HepG2 (cell line): ENCODE measurements around the gene DMXL2. TPM values are rescaled to one million over a fixed set of nuclear protein-coding genes. Genes with fewer than 3 reads are reported as not detected.
"Not testable (repeated sequence)": the region's sequence is repeated elsewhere in the genome, so short reads cannot be mapped to it uniquely, and the experiment has no call there.

Source experiments
- ATAC-seq: fragments of 200-7000 bp; cut with Tn5 transposase; 3 replicates; pipeline ENCODE4 v1.9.1; 2020; ENCODE audit warnings: mild to moderate bottlenecking, moderate library complexity
- BruUV-seq: library from RNA; stranded (reverse); fragments of 400-500 nt; replicated peaks from 2 replicates; lab custom pipeline; 2021; lab: Mats Ljungman, UMichigan
- CTCF ChIA-PET: fragments of 300-600 bp; formaldehyde crosslinking; extraction: SDS; loops from one replicate; lab custom pipeline; 2021; ENCODE audit warnings: low total read pairs, inconsistent platforms, low intra/inter-chr PET ratio; lab: Yijun Ruan, JAX
- POLR2A ChIA-PET: fragments of 350-600 bp; sonication (Branson Sonifier 250); formaldehyde crosslinking; loops from one replicate; lab custom pipeline; 2020; ENCODE audit warnings: antibody characterized with exemption, inconsistent platforms; lab: Yijun Ruan, JAX
- DNase-seq: peaks from one replicate; pipeline ENCODE4 v3.0.0-alpha.2; 2015; ENCODE audit warnings: low spot score
- FAIRE-seq: peaks from 3 replicates; lab custom pipeline; 2011; peaks lifted over from hg19 to GRCh38; lab: Jason Lieb, UNC
- H2AFZ ChIP-seq: one replicate; pipeline ENCODE4 v1.6.1; 2011; ENCODE audit warnings: low read length, inconsistent platforms
- H3K27ac ChIP-seq: fragments of 300-600 bp; 3 replicates; pipeline ENCODE4 v1.8.0; 2011; ENCODE audit warnings: mixed run types, mild to moderate bottlenecking, mixed read lengths, low read length, inconsistent platforms; ENCODE audit not compliant: insufficient read depth; ENCODE audit errors: extremely low read length
- H3K27me3 ChIP-seq, 2 experiments: fragments of 200-600 bp in 1 of 2; 2 replicates in 1 of 2; 3 replicates in 1 of 2; pipeline versions ENCODE4 v1.6.0 to v1.8.0; 2011; ENCODE audit warnings: low read length in 2 of 2, mild to moderate bottlenecking in 2 of 2, moderate library complexity in 2 of 2, inconsistent platforms in 1 of 2; ENCODE audit not compliant: insufficient read depth in 2 of 2, control insufficient read depth in 1 of 2
- H3K36me3 ChIP-seq, 2 experiments: fragments of 200-600 bp in 1 of 2; replicated peaks in 1 of 2; 2 replicates in 1 of 2; 3 replicates in 1 of 2; pipeline versions ENCODE4 v1.5.1 to v1.8.0; 2011; ENCODE audit warnings: low read length in 2 of 2, inconsistent platforms in 1 of 2; ENCODE audit not compliant: insufficient read depth in 2 of 2, control insufficient read depth in 1 of 2
- H3K4me1 ChIP-seq: 2 replicates; pipeline ENCODE4 v1.5.1; 2012; ENCODE audit warnings: low read length, inconsistent platforms; ENCODE audit not compliant: insufficient read depth
- H3K4me2 ChIP-seq: 2 replicates; pipeline ENCODE4 v1.6.0; 2011; ENCODE audit warnings: low read depth, low read length, inconsistent platforms
- H3K4me3 ChIP-seq, 3 experiments: fragments of 200-600 bp in 1 of 3; sonication (generic), shearing (Covaris generic) in 1 of 3; replicated peaks in 1 of 3; 2 replicates each; pipeline ENCODE4 v1.5.1; 2011 to 2016; ENCODE audit warnings: low read length in 3 of 3, inconsistent platforms in 2 of 3, low read depth in 2 of 3, mild to moderate bottlenecking in 2 of 3, control low read depth in 1 of 3, mixed read lengths in 1 of 3; ENCODE audit not compliant: insufficient read depth in 1 of 3
- H3K79me2 ChIP-seq: one replicate; pipeline ENCODE4 v1.6.1; 2011; ENCODE audit warnings: low read length, inconsistent platforms; ENCODE audit not compliant: insufficient read depth
- H3K9ac ChIP-seq: 2 replicates; pipeline ENCODE4 v1.6.0; 2011; ENCODE audit warnings: mild to moderate bottlenecking, low read depth, low read length, inconsistent platforms; ENCODE audit not compliant: insufficient read depth
- H3K9me3 ChIP-seq: 2 replicates; pipeline ENCODE4 v1.5.1; 2012; ENCODE audit warnings: mild to moderate bottlenecking, low read length
- H4K20me1 ChIP-seq: 2 replicates; pipeline ENCODE4 v1.6.0; 2011; ENCODE audit warnings: inconsistent platforms, mild to moderate bottlenecking, low read length, moderate library complexity; ENCODE audit not compliant: insufficient read depth
- ATRX ChIP-seq: sonication (generic); formaldehyde crosslinking; IDR thresholded peaks from 2 replicates; pipeline ENCODE4 v1.4.0; 2020; ENCODE audit warnings: missing genetic modification reagents, borderline replicate concordance
- MXD4 ChIP-seq: IDR thresholded peaks from 2 replicates; pipeline ENCODE4 v1.6.1; 2016; ENCODE audit warnings: mild to moderate bottlenecking, missing biosample characterization, missing genetic modification reagents
- SIN3A ChIP-seq: IDR thresholded peaks from 2 replicates; pipeline ENCODE4 v1.6.1; 2011; ENCODE audit warnings: low read depth, mild to moderate bottlenecking, control low read depth, low read length, borderline replicate concordance
- SNAPC2 ChIP-seq: sonication (generic); formaldehyde crosslinking; IDR thresholded peaks from 2 replicates; pipeline ENCODE4 v1.8.1; 2022; ENCODE audit warnings: mild to moderate bottlenecking, missing genetic modification reagents
- U2AF1 ChIP-seq: fragments of 200-400 bp; formaldehyde crosslinking; optimal IDR thresholded peaks from 2 replicates; pipeline ENCODE3; 2017; ENCODE audit warnings: mild to moderate bottlenecking, low read depth, low read length
- ZBTB26 ChIP-seq: IDR thresholded peaks from 2 replicates; pipeline ENCODE4 v1.6.1; 2016; ENCODE audit warnings: missing compliant biosample characterization, missing genetic modification reagents, borderline replicate concordance
- WGBS: methylation state at CpG from one replicate; pipeline ENCODE4 v1.1.6; 2017; ENCODE audit warnings: low lambda C conversion rate; 5-methylcytosine and 5-hydroxymethylcytosine counted together
- in situ Hi-C: cut with HindIII; loops from 2 replicates; pipeline ENCODE4 v1.10.0; 2017; ENCODE audit warnings: low pct_unique_long_range_greater_than_20kb; ENCODE audit not compliant: extremely low pct_ligation_motif_present
- intact Hi-C: fragments of 100-400 bp; cut with micrococcal nuclease; formaldehyde crosslinking; loops from one replicate; pipeline ENCODE4 v1.10.0; 2022; ENCODE audit not compliant: unreplicated experiment
- polyA plus RNA-seq, 8 experiments: library from polyadenylated mRNA; depleted of rRNA in 3 of 8; stranded (reverse) in 7 of 8; unstranded in 1 of 8; fragments of >200 nt; fragmentation: Illumina TruSeq in 4 of 8; extraction: Trizol in 4 of 8; gene quantifications; 2 replicates each; pipeline versions ENCODE4 v1.2.1 to v1.2.3, GENCODE V29; 2011 to 2016; ENCODE audit warnings: low read depth in 4 of 8, missing spikeins in 1 of 8, mixed read lengths in 1 of 8; ENCODE audit not compliant: insufficient read depth in 1 of 8
- total RNA-seq, 5 experiments: library from RNA; depleted of rRNA; stranded (reverse); fragments of >200 nt; fragmentation: Illumina TruSeq; extraction: Trizol; gene quantifications; 2 replicates each; pipeline ENCODE4 v1.2.3, GENCODE V29; 2016; ENCODE audit warnings: low read depth in 1 of 5
- TF ChIP-seq, protein P1 (sequence below): sonication (generic); formaldehyde crosslinking; IDR thresholded peaks from 2 replicates; pipeline ENCODE4 v1.5.0; 2020; ENCODE audit warnings: mild to moderate bottlenecking, missing genetic modification reagents
- TF ChIP-seq, protein P2 (sequence below): sonication (generic); formaldehyde crosslinking; IDR thresholded peaks from 2 replicates; pipeline ENCODE4 v1.4.0; 2020; ENCODE audit warnings: missing genetic modification reagents

Gene DMXL2
- total and polyA plus RNA-seq, 2 of the 13 experiments (the other 11 are each of a cell fraction or from before 2014, with no cell fraction given), result 11.6 to 15.3 TPM

DNA sequence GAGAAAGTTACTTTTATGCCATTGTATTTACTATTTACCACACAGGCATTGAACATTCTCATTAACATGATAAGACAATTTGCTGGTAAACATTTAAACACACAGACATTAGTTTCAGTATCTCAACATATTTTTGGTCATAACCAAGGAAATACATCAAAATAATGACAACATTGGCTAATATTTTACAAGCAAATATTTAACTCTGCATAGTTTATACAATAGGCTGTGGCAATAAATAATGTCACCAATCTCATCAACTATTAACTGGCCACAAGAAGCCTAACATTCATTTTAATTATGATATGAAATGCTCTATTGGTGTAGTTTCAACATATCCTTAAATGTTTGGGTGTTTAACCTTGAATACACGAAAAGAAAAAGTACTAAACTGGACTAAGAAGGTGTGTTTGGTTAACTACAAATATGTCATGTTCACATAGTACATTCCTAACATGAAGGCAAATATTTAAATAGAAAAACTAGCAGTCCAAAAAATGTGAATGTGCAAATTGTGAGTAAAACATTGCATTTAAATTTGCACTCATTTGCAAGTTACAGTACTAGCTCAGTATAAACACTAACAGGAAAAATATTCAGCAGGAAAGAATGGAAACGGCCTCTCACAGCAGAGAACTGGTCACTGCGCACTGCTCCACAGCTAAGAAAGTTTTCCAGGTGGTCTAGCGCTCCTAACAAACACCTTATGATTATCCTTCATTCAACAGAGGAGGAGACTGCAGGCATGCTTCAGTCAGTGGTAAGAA lies 174.5 kb downstream of the DMXL2 start (continued):
- TF ChIP-seq, protein P1, sequence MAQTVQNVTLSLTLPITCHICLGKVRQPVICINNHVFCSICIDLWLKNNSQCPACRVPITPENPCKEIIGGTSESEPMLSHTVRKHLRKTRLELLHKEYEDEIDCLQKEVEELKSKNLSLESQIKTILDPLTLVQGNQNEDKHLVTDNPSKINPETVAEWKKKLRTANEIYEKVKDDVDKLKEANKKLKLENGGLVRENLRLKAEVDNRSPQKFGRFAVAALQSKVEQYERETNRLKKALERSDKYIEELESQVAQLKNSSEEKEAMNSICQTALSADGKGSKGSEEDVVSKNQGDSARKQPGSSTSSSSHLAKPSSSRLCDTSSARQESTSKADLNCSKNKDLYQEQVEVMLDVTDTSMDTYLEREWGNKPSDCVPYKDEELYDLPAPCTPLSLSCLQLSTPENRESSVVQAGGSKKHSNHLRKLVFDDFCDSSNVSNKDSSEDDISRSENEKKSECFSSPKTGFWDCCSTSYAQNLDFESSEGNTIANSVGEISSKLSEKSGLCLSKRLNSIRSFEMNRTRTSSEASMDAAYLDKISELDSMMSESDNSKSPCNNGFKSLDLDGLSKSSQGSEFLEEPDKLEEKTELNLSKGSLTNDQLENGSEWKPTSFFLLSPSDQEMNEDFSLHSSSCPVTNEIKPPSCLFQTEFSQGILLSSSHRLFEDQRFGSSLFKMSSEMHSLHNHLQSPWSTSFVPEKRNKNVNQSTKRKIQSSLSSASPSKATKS, result no peak
- TF ChIP-seq MXD4 (CRISPR knock-in tag) (no peak), U2AF1 (no peak), SIN3A (no peak), SNAPC2 (CRISPR knock-in tag) (no peak), ATRX (CRISPR knock-in tag) (no peak), ZBTB26 (CRISPR knock-in tag) (no peak)
- TF ChIP-seq, protein P2, sequence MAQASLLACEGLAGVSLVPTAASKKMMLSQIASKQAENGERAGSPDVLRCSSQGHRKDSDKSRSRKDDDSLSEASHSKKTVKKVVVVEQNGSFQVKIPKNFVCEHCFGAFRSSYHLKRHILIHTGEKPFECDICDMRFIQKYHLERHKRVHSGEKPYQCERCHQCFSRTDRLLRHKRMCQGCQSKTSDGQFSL (CRISPR knock-in tag), result no peak

DNA sequence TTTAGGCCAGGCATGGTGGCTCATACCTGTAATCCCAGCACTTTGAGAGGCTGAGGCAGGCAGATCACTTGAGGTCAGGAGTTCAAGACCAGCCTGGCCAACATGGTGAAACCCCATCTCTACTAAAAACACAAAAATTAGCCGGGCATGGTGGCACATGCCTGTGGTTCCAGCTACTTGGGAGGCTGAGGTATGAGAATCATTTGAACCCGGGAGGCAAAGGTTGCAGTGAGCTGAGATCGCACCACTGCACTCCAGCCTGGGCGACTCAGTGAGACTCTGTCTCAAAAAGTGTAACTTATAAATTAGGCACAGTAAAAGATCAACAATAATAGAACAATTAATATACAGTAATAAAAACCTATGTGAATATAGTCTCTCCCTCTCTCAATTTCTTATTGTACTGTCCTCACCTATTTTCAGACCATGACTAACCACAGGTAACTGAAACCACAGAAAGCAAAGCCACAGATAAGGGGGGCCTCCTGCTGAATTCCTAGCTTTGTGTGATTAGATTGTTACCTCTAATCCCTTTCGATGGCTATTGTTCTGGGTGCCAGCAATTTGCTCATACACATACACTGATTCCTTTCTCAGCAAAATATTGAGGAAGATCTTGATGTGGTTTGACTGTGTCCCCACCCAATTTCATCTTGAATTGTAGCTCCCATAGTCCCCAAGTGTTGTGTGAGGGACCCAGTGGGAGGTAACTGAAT lies 176.4 kb downstream of the DMXL2 start:
- H3K27ac ChIP-seq, BruUV-seq, H2AFZ ChIP-seq, ATAC-seq, FAIRE-seq, DNase-seq, H3K79me2 ChIP-seq, H3K4me2 ChIP-seq, H4K20me1 ChIP-seq, H3K9me3 ChIP-seq, H3K4me3 ChIP-seq, H3K36me3 ChIP-seq, in situ Hi-C loops, intact Hi-C loops, H3K9ac ChIP-seq, POLR2A ChIA-PET, H3K27me3 ChIP-seq, CTCF ChIA-PET: not testable (repeated sequence)
- 89% methylated on average over 5 of the region's 5 CpGs for WGBS
- H3K4me1 ChIP-seq, result peaks cover 10% of the 10 kb centered on the region
